RPMI8226 (cell line): ENCODE data around the gene THSD7A.

Source experiments
- DNase-seq: peaks from one replicate; pipeline ENCODE4 v3.0.0-alpha.2; 2015

Gene THSD7A

DNA sequence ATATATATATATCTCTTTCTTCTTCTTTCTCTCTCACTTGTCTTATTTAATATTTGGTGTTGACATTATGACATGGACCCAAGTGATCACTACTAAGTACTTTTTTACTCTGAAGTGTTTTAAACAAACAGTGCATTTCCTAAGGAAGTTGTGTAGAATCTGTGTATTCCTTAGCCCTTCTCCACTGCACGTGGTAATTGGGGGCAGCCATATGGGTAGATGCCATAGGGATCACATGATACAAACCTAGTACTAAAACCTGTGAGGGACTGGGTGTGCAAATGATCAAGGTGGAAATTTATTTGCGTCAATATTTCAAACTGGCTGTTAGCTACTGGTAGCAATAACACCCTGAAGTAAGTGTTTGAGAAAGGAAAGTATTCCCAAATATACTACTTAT is 25.0 kb downstream of the THSD7A start:
- DNase-seq, result no peak

DNA sequence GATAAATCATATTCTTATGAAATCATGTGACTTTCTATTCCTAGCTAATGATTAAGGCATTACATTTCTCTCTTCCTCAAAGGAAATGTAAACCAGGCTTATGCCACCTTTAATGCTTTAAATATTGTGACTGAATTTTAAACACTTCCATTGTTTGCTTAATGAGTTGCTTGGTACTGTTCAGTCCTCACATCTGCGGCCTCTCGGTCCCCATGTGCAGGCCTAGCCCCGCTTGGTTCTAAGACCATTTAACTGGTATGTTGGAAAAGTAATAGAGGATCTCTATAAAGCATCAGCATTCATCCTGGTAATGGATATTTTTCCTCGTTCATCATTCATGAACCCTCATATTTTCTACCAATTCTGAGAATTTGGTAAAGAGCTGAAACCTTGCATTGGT is 27.4 kb downstream of the THSD7A start:
- DNase-seq, result no peak

DNA sequence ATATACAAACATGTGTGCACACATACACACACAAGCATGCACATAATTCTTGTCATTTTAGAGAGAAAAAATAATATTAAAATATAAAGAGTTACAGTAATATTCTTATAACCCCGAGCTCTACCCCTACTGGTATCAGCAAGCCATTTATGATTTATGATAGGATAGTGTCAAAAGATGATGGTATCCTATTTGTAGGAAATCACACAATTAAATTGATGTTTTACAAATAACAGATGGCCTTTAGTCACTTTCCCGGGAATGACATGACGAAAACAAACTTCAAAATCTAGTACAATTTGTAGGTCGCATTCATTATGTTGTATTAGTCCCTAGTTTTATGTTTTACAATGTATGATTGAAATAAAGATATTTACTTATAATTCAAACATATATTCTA is 36.8 kb downstream of the THSD7A start:
- no peak for DNase-seq

GRCh38 chr7:11792166-11792565 is 39.8 kb downstream of the THSD7A start:
- DNase-seq, result no peak

DNA sequence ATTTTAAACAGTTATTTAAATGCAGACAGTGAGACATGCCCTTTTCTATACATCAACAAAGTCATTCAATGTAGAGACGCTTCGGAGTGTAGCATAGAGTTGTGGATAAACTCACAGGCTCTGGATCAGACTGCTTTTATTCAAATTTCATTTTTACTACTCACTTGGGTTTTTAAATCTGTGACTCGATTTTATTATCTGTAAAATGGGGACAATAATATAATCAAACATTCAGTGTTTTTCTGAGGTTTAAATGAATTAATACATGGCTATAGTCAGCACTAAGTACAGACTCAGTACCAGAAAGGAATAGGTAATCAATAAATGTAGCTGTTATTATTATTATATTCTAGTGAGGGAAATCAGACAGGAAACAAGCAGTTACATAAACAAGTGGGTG is 43.4 kb downstream of the THSD7A start:
- DNase-seq, result no peak

DNA sequence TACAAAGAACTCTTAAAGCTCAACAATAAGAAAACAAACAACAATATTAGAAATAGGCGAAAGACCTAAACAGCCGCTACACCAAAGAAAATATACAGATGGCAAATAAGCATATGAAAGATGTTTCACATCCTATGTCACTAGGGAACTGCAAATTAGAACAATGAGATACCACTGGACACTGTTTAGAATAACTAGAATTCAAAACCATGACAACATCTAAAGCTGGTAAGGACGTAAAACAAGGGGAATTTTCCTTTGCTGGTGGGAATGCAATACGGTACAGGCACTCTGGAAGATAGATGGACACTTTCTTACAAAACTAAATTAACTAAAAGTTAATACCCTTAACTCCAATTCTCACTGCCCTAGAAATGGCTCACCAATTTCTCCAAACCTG is 44.5 kb downstream of the THSD7A start:
- no peak for DNase-seq

- no peak for DNase-seq
These were observed 45.8 kb downstream of the THSD7A start for GRCh38 chr7:11786186-11786585.

DNA sequence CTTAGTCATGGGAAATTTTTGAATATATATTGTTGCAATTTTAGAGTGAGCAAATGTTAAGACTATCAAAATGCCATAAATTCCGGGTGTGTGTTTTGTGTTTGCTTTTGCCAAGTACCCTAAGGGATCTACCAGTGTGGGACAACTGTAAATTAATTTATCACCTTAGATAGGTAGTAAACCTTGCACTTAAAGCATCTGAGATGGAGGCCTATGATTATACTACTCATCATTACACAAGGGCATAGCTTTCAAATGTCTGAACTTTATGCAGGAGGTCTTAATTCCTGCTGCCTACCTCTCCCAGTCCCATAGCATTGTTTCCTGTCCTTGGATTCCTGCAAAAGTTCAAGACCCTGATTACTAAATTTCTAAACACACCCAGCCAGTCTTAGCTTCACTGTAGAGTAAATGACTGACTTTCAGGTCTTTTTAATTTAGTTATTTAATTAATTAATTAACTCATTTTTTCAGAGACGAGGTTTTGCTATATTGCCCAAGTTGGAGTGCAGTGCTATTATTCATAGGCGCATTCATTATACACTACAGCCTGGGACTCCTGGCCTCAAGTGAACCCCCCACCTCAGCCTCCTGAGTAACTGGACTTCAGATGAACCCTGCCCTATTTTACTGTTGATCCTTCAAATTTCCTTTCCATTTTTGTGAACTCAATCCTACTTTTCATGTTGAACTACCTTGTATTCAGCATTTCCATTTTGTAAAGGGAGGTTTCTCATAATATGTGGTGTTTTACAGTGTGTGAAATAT is 47.0 kb downstream of the THSD7A start:
- no peak for DNase-seq

- DNase-seq, result no peak
These were observed 51.9 kb downstream of the THSD7A start for GRCh38 chr7:11779864-11780674.

GRCh38 chr7:11776039-11776438 is 56.0 kb downstream of the THSD7A start:
- DNase-seq, result no peak

- no peak for DNase-seq
These were observed 56.6 kb downstream of the THSD7A start for GRCh38 chr7:11775401-11775800.

- no peak for DNase-seq
These were observed 63.7 kb downstream of the THSD7A start for GRCh38 chr7:11768263-11768662.

GRCh38 chr7:11767148-11767547 is 64.8 kb downstream of the THSD7A start:
- no peak for DNase-seq

DNA sequence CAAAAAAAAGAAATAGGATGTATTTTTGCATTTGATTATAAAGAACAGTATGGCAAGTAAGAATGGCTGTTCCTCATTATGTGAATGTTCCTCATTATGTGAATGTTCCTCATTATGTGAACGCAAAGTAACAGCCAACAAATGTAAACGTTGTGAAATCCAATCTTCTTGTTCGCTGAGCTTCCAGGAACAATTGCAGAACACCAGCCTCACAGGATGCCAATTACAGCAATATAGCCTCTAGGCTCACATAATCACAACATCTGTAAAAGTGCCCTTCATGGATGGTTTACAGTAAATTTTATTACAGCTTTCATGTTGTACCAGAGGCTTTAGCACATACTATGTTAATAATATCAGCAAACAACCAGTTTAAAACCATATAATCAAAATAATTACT is 71.6 kb downstream of the THSD7A start:
- no peak for DNase-seq

GRCh38 chr7:11758627-11759111 is 73.3 kb downstream of the THSD7A start:
- no peak for DNase-seq

GRCh38 chr7:11757153-11757552 is 74.8 kb downstream of the THSD7A start:
- DNase-seq, result no peak

DNA sequence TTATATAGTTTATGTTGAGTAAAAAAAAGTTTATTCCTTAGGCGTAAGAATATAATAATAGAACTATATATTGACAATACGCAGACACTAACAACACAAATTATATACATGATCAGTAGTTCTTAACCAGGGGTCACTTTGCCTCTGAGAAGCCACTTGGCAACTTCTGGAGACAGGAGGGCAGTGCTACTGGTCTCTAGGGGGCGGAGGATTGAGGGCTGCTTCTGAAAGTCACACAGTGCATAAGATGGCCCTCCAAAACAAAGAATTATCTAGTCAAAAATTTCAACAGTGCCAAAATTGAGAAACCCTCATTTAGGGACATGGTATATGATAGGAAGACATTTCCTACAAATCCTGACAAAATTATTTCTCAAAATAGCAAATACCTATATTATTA is 77.1 kb downstream of the THSD7A start:
- DNase-seq, result no peak

DNA sequence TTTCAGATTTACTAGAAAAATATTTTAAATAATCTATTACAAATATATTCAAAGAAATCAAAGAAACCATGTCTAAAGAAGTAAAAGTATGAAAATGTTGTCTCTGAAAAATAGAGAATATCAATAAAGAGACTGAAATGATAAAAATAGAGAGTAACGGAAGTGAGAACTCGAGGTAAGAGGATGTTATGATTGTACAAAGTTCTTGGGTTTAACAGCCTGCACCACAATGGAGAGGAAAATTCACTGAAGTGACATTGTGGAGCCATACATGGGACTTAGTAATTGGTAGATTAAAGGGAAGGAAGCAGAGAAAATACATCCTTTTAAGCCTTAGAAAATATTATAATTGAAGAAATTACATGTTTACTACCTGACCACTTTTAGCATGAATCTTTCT is 77.9 kb downstream of the THSD7A start:
- no peak for DNase-seq

DNA sequence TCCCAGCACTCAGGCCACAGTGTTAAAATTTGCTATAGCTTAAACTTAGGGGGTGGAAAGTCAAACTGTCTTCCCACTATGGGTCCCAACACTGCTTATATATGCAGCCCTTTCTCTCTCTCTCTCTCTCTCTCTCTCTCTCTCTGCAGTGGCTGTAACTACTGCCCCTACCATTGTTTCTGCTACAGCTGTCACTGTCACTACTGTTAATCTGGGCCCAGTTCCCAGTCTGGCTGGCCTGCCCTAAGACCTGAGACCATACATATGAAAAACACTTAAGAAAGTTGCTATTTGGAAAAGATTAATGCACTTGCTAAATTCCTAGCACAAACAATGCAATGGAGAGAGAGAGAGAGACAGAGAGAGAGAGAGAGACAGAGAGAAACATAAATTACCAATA is 78.6 kb downstream of the THSD7A start:
- no peak for DNase-seq

- no peak for DNase-seq
These were observed 80.1 kb downstream of the THSD7A start for GRCh38 chr7:11751807-11752389.

DNA sequence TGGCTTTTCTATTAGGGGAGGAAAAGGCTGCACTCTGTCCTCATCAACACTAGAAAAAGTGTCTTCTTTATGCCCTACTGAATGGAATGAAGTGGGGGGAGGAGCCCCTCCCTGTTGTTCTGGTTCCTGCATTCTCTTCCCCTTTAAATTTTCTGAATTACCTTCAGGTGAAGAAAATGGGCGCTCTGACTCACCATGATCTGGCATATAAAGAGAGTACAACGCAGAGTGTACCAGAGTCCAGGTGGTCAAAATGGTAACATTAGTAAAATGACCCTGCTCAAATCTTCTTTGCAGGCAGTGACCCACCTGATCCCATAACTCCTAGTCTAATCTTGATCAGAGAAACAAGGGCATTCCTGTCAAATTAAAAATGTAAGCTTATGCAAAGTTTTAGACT is 80.7 kb downstream of the THSD7A start:
- DNase-seq, result no peak

GRCh38 chr7:11750191-11750590 is 81.8 kb downstream of the THSD7A start:
- no peak for DNase-seq

- no peak for DNase-seq
These were observed 82.4 kb downstream of the THSD7A start for GRCh38 chr7:11749629-11750028.

DNA sequence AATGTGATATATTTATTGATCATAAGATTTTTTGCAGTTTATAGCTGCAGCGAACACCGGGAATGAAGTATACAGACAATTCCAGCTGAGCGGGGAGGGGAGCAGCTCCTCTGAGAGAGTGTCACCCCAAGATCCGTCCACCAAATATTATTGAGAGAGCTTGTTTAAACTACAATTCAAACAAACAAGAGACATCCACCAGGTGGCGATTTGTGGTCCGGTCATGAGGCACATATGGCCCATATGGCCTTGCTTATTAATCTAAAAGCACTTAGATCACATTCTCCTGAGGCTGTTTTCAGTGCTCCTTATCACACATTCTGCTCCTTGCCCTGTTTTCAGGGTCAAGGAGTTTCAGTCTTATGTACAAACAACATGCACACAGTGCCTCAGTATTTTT is 83.1 kb downstream of the THSD7A start:
- peak; percentile 30 for DNase-seq
